GM20000 (cell line): ENCODE data around the gene PGS1.

Experiments
- DNase-seq: peaks from one replicate; pipeline ENCODE4 v3.0.0; 2012; ENCODE audit warnings: low spot score
- CTCF ChIP-seq: IDR thresholded peaks from 2 replicates; pipeline ENCODE4 v1.5.1; 2012; ENCODE audit warnings: mild to moderate bottlenecking, control low read depth; ENCODE audit errors: extremely low read depth, missing control alignments

The PGS1 gene

GRCh38 chr17:78362232-78362631 lies 16.2 kb upstream of the PGS1 start:
- no peak for TF ChIP-seq CTCF
- DNase-seq, result no peak

- DNase-seq, result no peak
Measured at GRCh38 chr17:78362671-78363070, 15.8 kb upstream of the PGS1 start.

GRCh38 chr17:78364436-78365281 lies 13.8 kb upstream of the PGS1 start:
- no peak for TF ChIP-seq CTCF
- DNase-seq, result no peak

More at GRCh38 chr17:78362671-78363070, 15.8 kb upstream of the PGS1 start:
- no peak for TF ChIP-seq CTCF

GRCh38 chr17:78365561-78366108 lies 12.8 kb upstream of the PGS1 start:
- TF ChIP-seq CTCF, result no peak
- DNase-seq, result no peak

- DNase-seq, result no peak
- TF ChIP-seq CTCF, result no peak
Measured at GRCh38 chr17:78366109-78366848, 12.2 kb upstream of the PGS1 start.

- no peak for TF ChIP-seq CTCF
- no peak for DNase-seq
Measured at GRCh38 chr17:78367193-78367592, 11.3 kb upstream of the PGS1 start.

- DNase-seq, result no peak
- TF ChIP-seq CTCF, result no peak
Measured at GRCh38 chr17:78368348-78368747, 10.1 kb upstream of the PGS1 start.
